ENCODE measurements around the gene CHD1. TPM values are rescaled to one million over a fixed set of nuclear protein-coding genes. Genes with fewer than 3 reads are reported as not detected.

Gene CHD1
- total RNA-seq, 1 donor from 2014 or later: 34.2 TPM

DNA sequence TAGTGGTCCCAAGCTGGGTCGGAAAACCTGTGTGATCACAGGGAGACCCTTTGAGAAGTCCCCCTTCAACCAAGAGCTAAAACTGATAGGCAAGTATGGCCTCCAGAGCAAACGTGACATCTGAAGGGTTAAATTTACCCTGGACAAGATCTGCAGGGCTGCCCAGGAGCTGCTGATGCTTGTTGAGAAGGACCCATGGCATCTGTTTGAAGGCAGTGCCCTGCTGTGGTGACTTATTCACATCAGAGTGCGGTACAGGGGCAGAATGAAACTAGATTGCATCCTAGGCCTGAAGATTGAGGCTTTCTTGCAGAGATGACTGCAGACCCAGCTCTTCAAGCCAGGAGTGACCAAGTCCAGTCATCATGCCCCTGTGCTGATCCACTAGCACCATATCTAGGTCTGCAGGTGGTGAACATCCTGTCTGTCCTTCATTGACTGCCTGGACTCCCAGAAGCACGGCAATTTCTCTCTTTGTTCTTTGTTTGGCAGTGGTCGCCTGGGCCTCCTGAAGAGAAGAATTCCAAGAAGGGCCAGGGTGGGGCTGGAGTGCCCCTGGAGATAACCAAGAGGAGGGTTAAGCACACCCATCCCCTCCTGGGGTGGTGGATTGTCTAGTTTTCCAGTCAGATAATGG, 25.7 kb upstream of the CHD1 start:
- Mint-ChIP-seq H3K36me3 (ENCODE audit: unreplicated experiment) (no peaks in the 10 kb centered on the region), H3K9me3 (ENCODE audit: unreplicated experiment) (no peaks in the 10 kb centered on the region), H3K4me3 (ENCODE audit: unreplicated experiment) (no peak overlapping the region), H3K4me1 (ENCODE audit: low read depth, unreplicated experiment) (no peaks in the 10 kb centered on the region), H3K27me3 (ENCODE audit: unreplicated experiment) (peaks cover 1% of the 10 kb centered on the region), H3K27ac (ENCODE audit: unreplicated experiment) (no peak overlapping the region)
- TF ChIP-seq, protein P1, sequence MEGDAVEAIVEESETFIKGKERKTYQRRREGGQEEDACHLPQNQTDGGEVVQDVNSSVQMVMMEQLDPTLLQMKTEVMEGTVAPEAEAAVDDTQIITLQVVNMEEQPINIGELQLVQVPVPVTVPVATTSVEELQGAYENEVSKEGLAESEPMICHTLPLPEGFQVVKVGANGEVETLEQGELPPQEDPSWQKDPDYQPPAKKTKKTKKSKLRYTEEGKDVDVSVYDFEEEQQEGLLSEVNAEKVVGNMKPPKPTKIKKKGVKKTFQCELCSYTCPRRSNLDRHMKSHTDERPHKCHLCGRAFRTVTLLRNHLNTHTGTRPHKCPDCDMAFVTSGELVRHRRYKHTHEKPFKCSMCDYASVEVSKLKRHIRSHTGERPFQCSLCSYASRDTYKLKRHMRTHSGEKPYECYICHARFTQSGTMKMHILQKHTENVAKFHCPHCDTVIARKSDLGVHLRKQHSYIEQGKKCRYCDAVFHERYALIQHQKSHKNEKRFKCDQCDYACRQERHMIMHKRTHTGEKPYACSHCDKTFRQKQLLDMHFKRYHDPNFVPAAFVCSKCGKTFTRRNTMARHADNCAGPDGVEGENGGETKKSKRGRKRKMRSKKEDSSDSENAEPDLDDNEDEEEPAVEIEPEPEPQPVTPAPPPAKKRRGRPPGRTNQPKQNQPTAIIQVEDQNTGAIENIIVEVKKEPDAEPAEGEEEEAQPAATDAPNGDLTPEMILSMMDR (IDR thresholded peaks at IDR 0.05; ENCODE audit: partially characterized antibody, unreplicated experiment): no peak
- DNase-seq: no peak

DNA sequence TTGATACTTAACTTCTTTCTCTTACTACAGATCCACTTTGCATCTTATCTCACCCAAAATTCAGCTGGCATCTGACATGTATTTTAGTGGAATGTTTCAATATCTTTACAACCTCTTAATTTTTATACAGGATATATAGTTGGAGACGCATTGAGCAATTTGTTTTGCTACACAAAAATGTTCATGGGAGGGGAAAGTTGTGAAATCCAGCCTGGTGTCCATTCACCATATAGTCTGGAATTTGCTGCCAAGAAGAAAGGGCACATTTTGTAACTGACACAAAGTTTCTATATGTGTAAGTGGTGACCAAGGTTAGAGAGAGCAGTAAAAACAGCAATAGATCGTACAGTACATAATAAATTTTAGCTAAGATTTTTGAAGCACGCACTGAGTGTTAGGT, 14.0 kb upstream of the CHD1 start:
- Mint-ChIP-seq H3K9me3 (ENCODE audit: unreplicated experiment) (no peaks in the 10 kb centered on the region), H3K27me3 (ENCODE audit: unreplicated experiment) (no peaks in the 10 kb centered on the region), H3K4me3 (ENCODE audit: unreplicated experiment) (no peak overlapping the region), H3K36me3 (ENCODE audit: unreplicated experiment) (no peaks in the 10 kb centered on the region), H3K27ac (ENCODE audit: unreplicated experiment) (no peak overlapping the region), H3K4me1 (ENCODE audit: low read depth, unreplicated experiment) (peaks cover 12% of the 10 kb centered on the region)
- TF ChIP-seq, protein P1 (IDR thresholded peaks at IDR 0.05; ENCODE audit: partially characterized antibody, unreplicated experiment): no peak
- DNase-seq: no peak

DNA sequence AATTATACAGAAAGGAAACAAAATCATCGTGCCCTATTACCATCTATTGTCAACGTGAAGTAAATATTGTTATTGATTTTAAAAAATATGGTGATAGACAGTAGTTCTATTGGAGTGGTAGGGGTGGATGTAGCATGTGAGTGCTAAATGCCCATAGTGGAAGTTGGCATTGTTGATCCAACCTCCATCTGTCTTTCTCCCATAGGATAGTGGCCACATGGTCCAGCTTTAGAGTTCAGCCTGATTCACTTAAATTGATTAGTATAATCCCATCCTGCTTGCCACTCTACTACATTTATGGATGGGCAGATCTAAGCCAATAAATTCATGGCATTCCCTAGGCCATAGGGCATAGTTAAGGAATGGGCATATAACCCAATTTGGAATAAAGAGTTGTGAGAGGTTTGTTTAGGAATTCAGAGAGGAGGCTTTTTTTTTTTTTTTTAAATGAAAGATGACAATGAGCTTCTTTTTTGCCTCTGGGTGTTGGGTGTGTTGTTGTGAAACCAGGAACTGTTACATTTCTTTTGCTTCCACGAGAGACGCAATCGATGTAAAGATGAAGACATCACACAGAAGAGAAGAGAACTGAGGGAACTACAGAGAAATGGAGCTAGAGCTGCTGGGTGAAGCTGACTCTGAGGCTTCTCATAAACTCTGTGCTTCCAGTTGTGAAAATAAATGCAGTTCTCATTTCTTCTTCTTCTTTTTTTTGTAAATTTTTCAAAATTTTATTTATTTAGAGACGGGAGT, 12.5 kb upstream of the CHD1 start:
- Mint-ChIP-seq H3K36me3 (ENCODE audit: unreplicated experiment) (no peaks in the 10 kb centered on the region), H3K27me3 (ENCODE audit: unreplicated experiment) (no peaks in the 10 kb centered on the region), H3K4me3 (ENCODE audit: unreplicated experiment) (no peak overlapping the region), H3K27ac (ENCODE audit: unreplicated experiment) (no peak overlapping the region), H3K9me3 (ENCODE audit: unreplicated experiment) (no peaks in the 10 kb centered on the region), H3K4me1 (ENCODE audit: low read depth, unreplicated experiment) (peaks cover 12% of the 10 kb centered on the region)
- TF ChIP-seq, protein P1 (IDR thresholded peaks at IDR 0.05; ENCODE audit: partially characterized antibody, unreplicated experiment): no peak
- no peak for DNase-seq

DNA sequence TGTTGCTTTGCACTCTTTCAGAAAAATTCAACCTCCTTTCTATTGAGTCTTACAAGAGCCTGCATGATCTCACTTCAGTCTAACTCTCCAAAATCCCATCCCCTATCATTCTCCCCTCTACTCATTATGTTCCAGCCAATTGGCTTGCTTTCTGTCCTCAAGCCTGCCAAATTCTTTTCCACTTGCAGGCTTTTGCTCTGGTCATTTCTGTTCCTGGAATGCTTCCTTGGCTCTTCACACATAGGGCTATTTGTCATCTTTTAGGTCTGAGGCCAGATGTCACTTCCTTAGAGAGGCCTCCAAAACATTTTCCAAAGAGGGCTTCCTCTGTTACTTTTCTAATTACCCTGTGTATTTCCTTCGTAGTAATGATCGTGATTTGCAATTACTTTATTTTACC, 11.8 kb upstream of the CHD1 start:
- Mint-ChIP-seq H3K27ac (ENCODE audit: unreplicated experiment) (no peak overlapping the region), H3K9me3 (ENCODE audit: unreplicated experiment) (no peaks in the 10 kb centered on the region), H3K4me3 (ENCODE audit: unreplicated experiment) (no peak overlapping the region), H3K36me3 (ENCODE audit: unreplicated experiment) (no peaks in the 10 kb centered on the region), H3K4me1 (ENCODE audit: low read depth, unreplicated experiment) (peaks cover 12% of the 10 kb centered on the region), H3K27me3 (ENCODE audit: unreplicated experiment) (no peaks in the 10 kb centered on the region)
- no peak for DNase-seq
- TF ChIP-seq, protein P1 (IDR thresholded peaks at IDR 0.05; ENCODE audit: partially characterized antibody, unreplicated experiment): no peak

DNA sequence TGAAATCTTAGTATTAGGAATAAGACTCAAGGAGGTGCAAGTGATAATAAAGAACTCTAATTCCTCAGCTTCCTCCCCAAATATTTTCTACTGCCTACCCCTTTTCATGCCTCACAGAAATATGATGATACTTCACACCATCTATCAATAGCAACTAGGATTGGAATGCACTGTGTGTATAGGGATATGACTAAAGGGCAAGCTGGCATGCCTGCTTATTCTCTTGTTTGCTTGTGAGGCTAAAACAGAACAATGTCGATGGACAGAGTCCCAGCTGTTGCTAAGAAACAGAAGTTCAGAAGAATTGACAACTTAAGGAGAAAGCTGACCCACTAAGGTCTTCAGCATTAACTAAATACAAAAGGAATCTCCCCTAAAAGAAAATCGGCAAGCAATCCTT, 9.7 kb upstream of the CHD1 start:
- DNase-seq: no peak
- peaks cover 12% of the 10 kb centered on the region for H3K4me1 Mint-ChIP-seq (ENCODE audit: low read depth, unreplicated experiment)
- no peak overlapping the region for H3K27ac Mint-ChIP-seq (ENCODE audit: unreplicated experiment)
- H3K27me3 Mint-ChIP-seq (ENCODE audit: unreplicated experiment): no peaks in the 10 kb centered on the region
- TF ChIP-seq, protein P1 (IDR thresholded peaks at IDR 0.05; ENCODE audit: partially characterized antibody, unreplicated experiment): no peak
- no peak overlapping the region for H3K4me3 Mint-ChIP-seq (ENCODE audit: unreplicated experiment)
- no peaks in the 10 kb centered on the region for H3K36me3 Mint-ChIP-seq (ENCODE audit: unreplicated experiment)
- no peaks in the 10 kb centered on the region for H3K9me3 Mint-ChIP-seq (ENCODE audit: unreplicated experiment)
